OCI-LY1 (cell line): ENCODE measurements around the gene ORM2.

ENCODE experiments used
- EZH2 ChIP-seq: fragments of 200-600 bp; sonication (generic), shearing (Covaris generic); IDR thresholded peaks from 2 replicates; pipeline ENCODE4 v1.8.0; 2017; ENCODE audit warnings: borderline replicate concordance, mixed run types, mild to moderate bottlenecking, antibody characterized with exemption, low read length, moderate library complexity, mixed read lengths
- TF ChIP-seq, protein P1 (sequence below): fragments of 200-600 bp; sonication (generic), shearing (Covaris generic); IDR thresholded peaks from 2 replicates; pipeline ENCODE4 v1.5.1; 2017; ENCODE audit warnings: mild to moderate bottlenecking, antibody characterized with exemption, low read length, moderate library complexity, mixed read lengths

GRCh38 chr9:114344692-114345091 is 15.0 kb downstream of the ORM2 start:
- TF ChIP-seq EZH2 = no peak
- TF ChIP-seq, protein P1, sequence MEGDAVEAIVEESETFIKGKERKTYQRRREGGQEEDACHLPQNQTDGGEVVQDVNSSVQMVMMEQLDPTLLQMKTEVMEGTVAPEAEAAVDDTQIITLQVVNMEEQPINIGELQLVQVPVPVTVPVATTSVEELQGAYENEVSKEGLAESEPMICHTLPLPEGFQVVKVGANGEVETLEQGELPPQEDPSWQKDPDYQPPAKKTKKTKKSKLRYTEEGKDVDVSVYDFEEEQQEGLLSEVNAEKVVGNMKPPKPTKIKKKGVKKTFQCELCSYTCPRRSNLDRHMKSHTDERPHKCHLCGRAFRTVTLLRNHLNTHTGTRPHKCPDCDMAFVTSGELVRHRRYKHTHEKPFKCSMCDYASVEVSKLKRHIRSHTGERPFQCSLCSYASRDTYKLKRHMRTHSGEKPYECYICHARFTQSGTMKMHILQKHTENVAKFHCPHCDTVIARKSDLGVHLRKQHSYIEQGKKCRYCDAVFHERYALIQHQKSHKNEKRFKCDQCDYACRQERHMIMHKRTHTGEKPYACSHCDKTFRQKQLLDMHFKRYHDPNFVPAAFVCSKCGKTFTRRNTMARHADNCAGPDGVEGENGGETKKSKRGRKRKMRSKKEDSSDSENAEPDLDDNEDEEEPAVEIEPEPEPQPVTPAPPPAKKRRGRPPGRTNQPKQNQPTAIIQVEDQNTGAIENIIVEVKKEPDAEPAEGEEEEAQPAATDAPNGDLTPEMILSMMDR = no peak
